ENCODE measurements around the gene KIF19. TPM values are rescaled to one million over a fixed set of nuclear protein-coding genes. Genes with fewer than 3 reads are reported as not detected.

The KIF19 gene
- total RNA-seq, 4 donors from 2014 or later = 0.41 to 1.8 (median 0.62) TPM; not detected in 1

GRCh38 chr17:74385201-74385600, 59.2 kb downstream of the KIF19 start:
- TF ChIP-seq POLR2A (IDR thresholded peaks at IDR 0.05) (no peak), CTCF (IDR thresholded peaks at IDR 0.05 in 4 of 5, conservative IDR thresholded peaks at IDR 0.05 in 1 of 5) (no peak)
- intact Hi-C loops (cut with DNase I; ENCODE audit: low total_unique reads) = loop anchor here (5.0 to 10.0 kb wide), 2 partner anchors 127 to 390 kb away; partner anchors contain the start of gene NAT9
- no peaks in the 10 kb centered on the region for H3K27me3 ChIP-seq
- H3K27ac ChIP-seq = no peak overlapping the region
- DNase-seq (no peak), ATAC-seq (no peak)
- H3K36me3 ChIP-seq = no peaks in the 10 kb centered on the region
- H3K4me1 ChIP-seq = peaks cover 35 to 38% of the 10 kb centered on the region in 2 donors
- no peak overlapping the region for H3K4me3 ChIP-seq
- in situ Hi-C loops (cut with MboI; ENCODE audit: low sequenced_read_pairs in 4 of 4) = loop anchor here in 1 of 4 donors (25.0 kb wide), 1 partner anchor 477 kb away; the partner anchor contains the start of genes FDXR and GRIN2C
- H3K9me3 ChIP-seq = no peaks in the 10 kb centered on the region

GRCh38 chr17:74386386-74386785, 60.4 kb downstream of the KIF19 start:
- H3K36me3 ChIP-seq = no peaks in the 10 kb centered on the region
- ATAC-seq (peak; percentile 86 to 93), DNase-seq (peak; percentile 60 to 84)
- in situ Hi-C loops (cut with MboI; ENCODE audit: low sequenced_read_pairs in 4 of 4) = loop anchor here in 1 of 4 donors (25.0 kb wide), 1 partner anchor 476 kb away; the partner anchor contains the start of genes FDXR and GRIN2C
- no peak overlapping the region for H3K4me3 ChIP-seq
- H3K4me1 ChIP-seq = peaks cover 27 to 32% of the 10 kb centered on the region in 2 donors
- peak overlapping the region; percentile 70 to 80 (median 75) for H3K27ac ChIP-seq
- H3K9me3 ChIP-seq = no peaks in the 10 kb centered on the region
- H3K27me3 ChIP-seq = no peaks in the 10 kb centered on the region
- intact Hi-C loops (cut with DNase I; ENCODE audit: low total_unique reads) = loop anchor here (5.0 to 10.0 kb wide), 2 partner anchors 126 to 388 kb away; partner anchors contain the start of gene NAT9
- TF ChIP-seq POLR2A (IDR thresholded peaks at IDR 0.05) (no peak), CTCF (IDR thresholded peaks at IDR 0.05 in 4 of 5, conservative IDR thresholded peaks at IDR 0.05 in 1 of 5) (no peak)

- in situ Hi-C loops (cut with MboI; ENCODE audit: low sequenced_read_pairs in 4 of 4) = loop anchor here in 1 of 4 donors (25.0 kb wide), 1 partner anchor 475 kb away; the partner anchor contains the start of genes FDXR and GRIN2C
- no peaks in the 10 kb centered on the region for H3K27me3 ChIP-seq
- H3K36me3 ChIP-seq = no peaks in the 10 kb centered on the region
- peaks cover 28 to 37% of the 10 kb centered on the region in 2 donors for H3K4me1 ChIP-seq
- H3K27ac ChIP-seq = peak overlapping the region; percentile 70 to 80 (median 75)
- intact Hi-C loops (cut with DNase I; ENCODE audit: low total_unique reads) = loop anchor here (5.0 to 10.0 kb wide), 2 partner anchors 125 to 387 kb away; partner anchors contain the start of gene NAT9
- TF ChIP-seq CTCF (IDR thresholded peaks at IDR 0.05 in 4 of 5, conservative IDR thresholded peaks at IDR 0.05 in 1 of 5) (peak in 1 of 5 experiments; percentile 13), POLR2A (IDR thresholded peaks at IDR 0.05) (no peak)
- H3K4me3 ChIP-seq = no peak overlapping the region
- DNase-seq (no peak), ATAC-seq (no peak)
- no peaks in the 10 kb centered on the region for H3K9me3 ChIP-seq
These were observed 61.6 kb downstream of the KIF19 start for GRCh38 chr17:74387365-74388218.

- H3K4me1 ChIP-seq = peaks cover 41 to 48% of the 10 kb centered on the region in 2 donors
- in situ Hi-C loops (cut with MboI; ENCODE audit: low sequenced_read_pairs in 4 of 4) = loop anchor here in 1 of 4 donors (25.0 kb wide), 1 partner anchor 473 kb away; the partner anchor contains the start of genes FDXR and GRIN2C
- ATAC-seq (no peak), DNase-seq (no peak)
- TF ChIP-seq POLR2A (IDR thresholded peaks at IDR 0.05) (no peak), CTCF (IDR thresholded peaks at IDR 0.05 in 4 of 5, conservative IDR thresholded peaks at IDR 0.05 in 1 of 5) (no peak)
- H3K4me3 ChIP-seq = no peak overlapping the region
- H3K27ac ChIP-seq = peak overlapping the region; percentile 70 to 80 (median 75)
- H3K9me3 ChIP-seq = no peaks in the 10 kb centered on the region
- no peaks in the 10 kb centered on the region for H3K27me3 ChIP-seq
- H3K36me3 ChIP-seq = no peaks in the 10 kb centered on the region
- intact Hi-C loops (cut with DNase I; ENCODE audit: low total_unique reads) = loop anchor here (5.0 to 10.0 kb wide), 2 partner anchors 123 to 386 kb away; partner anchors contain the start of gene NAT9
These were observed 63.2 kb downstream of the KIF19 start for GRCh38 chr17:74389084-74389753.
